GM18526 (cell line): ENCODE data around the gene TMSB10.

Source experiments
- POLR2A ChIP-seq: IDR thresholded peaks from 3 replicates; pipeline ENCODE4 v1.6.1; 2011; ENCODE audit not compliant: insufficient read length; ENCODE audit errors: extremely low read depth

Gene TMSB10

GRCh38 chr2:84894758-84895520 lies 10.5 kb upstream of the TMSB10 start:
- TF ChIP-seq POLR2A: no peak

- no peak for TF ChIP-seq POLR2A
These were observed 8.9 kb upstream of the TMSB10 start for GRCh38 chr2:84896567-84896966.

GRCh38 chr2:84897773-84898172 lies 7.7 kb upstream of the TMSB10 start:
- no peak for TF ChIP-seq POLR2A

GRCh38 chr2:84899304-84900204 lies 5.9 kb upstream of the TMSB10 start:
- TF ChIP-seq POLR2A: no peak

- no peak for TF ChIP-seq POLR2A
These were observed 4.5 kb upstream of the TMSB10 start for GRCh38 chr2:84900971-84901370.

GRCh38 chr2:84901593-84902120 lies 3.8 kb upstream of the TMSB10 start:
- TF ChIP-seq POLR2A: no peak

GRCh38 chr2:84902526-84902925 lies 2.9 kb upstream of the TMSB10 start:
- no peak for TF ChIP-seq POLR2A

- TF ChIP-seq POLR2A: no peak
These were observed 1.3 kb upstream of the TMSB10 start for GRCh38 chr2:84904151-84904550.

- no peak for TF ChIP-seq POLR2A
These were observed 710 bp upstream of the TMSB10 start for GRCh38 chr2:84904717-84905174.

- TF ChIP-seq POLR2A: no peak
These were observed 848 bp downstream of the TMSB10 start for GRCh38 chr2:84906108-84906899.

- peak; percentile 53 for TF ChIP-seq POLR2A
These were observed 1.7 kb downstream of the TMSB10 start for GRCh38 chr2:84906900-84907714.

- TF ChIP-seq POLR2A: no peak
These were observed 3.7 kb downstream of the TMSB10 start for GRCh38 chr2:84908948-84909713.

- TF ChIP-seq POLR2A: no peak
These were observed 5.8 kb downstream of the TMSB10 start for GRCh38 chr2:84911135-84911678.
